Body of pancreas (tissue), 4 donors: ENCODE measurements around the gene RNF225. TPM values are rescaled to one million over a fixed set of nuclear protein-coding genes. Genes with fewer than 3 reads are reported as not detected.
A peak's percentile ranks its signal among the peaks of the same experiment; 100 is the strongest.
"Not testable (repeated sequence)": the region's sequence is repeated elsewhere in the genome, so short reads cannot be mapped to it uniquely, and the experiment has no call there.

Experiments
- ATAC-seq: fragments of 150-250 bp; one replicate; pipeline ENCODE4 v1.9.1; 2016
- DNase-seq, 4 donors: peaks; one replicate each; pipeline ENCODE4 v3.0.0-alpha.2; 2019
- H3K27ac ChIP-seq, 4 donors: fragments of 200-600 bp; sonication (generic); 1 replicate in 3 of 4; 2 replicates in 1 of 4; pipeline versions ENCODE4 v1.5.1 to v1.6.1; 2016 to 2019; ENCODE audit warnings: mild to moderate bottlenecking in 1 of 4, mixed read lengths in 1 of 4, moderate library complexity in 1 of 4
- H3K27me3 ChIP-seq, 2 donors: fragments of 200-600 bp; sonication (generic); one replicate each; pipeline ENCODE4 v1.6.0; 2016; ENCODE audit warnings: mild to moderate bottlenecking in 1 of 2
- H3K36me3 ChIP-seq, 2 donors: fragments of 200-600 bp; sonication (generic); replicated peaks in 1 of 2; 2 replicates each; pipeline ENCODE4 v1.5.1; 2016; ENCODE audit warnings: low read depth in 2 of 2; ENCODE audit not compliant: insufficient read depth in 1 of 2
- H3K4me1 ChIP-seq: fragments of 200-600 bp; sonication (generic); one replicate; pipeline ENCODE4 v1.6.0; 2016
- H3K4me3 ChIP-seq, 2 donors: fragments of 200-600 bp; sonication (generic); 1 replicate in 1 of 2; 2 replicates in 1 of 2; pipeline ENCODE4 v1.5.1; 2016 to 2019
- H3K9me3 ChIP-seq, 3 donors: fragments of 200-600 bp; sonication (generic); 1 replicate in 2 of 3; 2 replicates in 1 of 3; pipeline ENCODE4 v1.5.1; 2016
- CTCF ChIP-seq, 7 experiments: fragments of 450-650 bp in 4 of 7; fragments of 200-600 bp in 3 of 7; sonication (generic) in 3 of 7; IDR thresholded peaks; one replicate each; pipeline ENCODE4 v1.5.1; 2016 to 2019; ENCODE audit warnings: antibody characterized with exemption in 7 of 7
- POLR2A ChIP-seq, 3 donors: fragments of 450-650 bp; IDR thresholded peaks; one replicate each; pipeline ENCODE4 v1.6.1; 2016; ENCODE audit warnings: antibody characterized with exemption in 3 of 3, mild to moderate bottlenecking in 2 of 3
- WGBS, 2 donors: methylation state at CpG; one replicate each; pipeline ENCODE4 v1.1.5; 2017; 5-methylcytosine and 5-hydroxymethylcytosine counted together
- intact Hi-C: fragments of 100-400 bp; cut with DNase I; formaldehyde crosslinking; loops from one replicate; pipeline ENCODE4 v1.15.1; 2023
- microRNA-seq, 2 donors: library from miRNA; unstranded; fragments of <30 nt; microRNA quantifications; one replicate each; pipeline ENCODE4, GENCODE V29; 2016; ENCODE audit warnings: borderline number of aligned reads in 2 of 2, borderline replicate concordance in 2 of 2
- small RNA-seq: library from RNA; depleted of rRNA; stranded (forward); fragments of <200 nt; gene quantifications from one replicate; pipeline ENCODE3, GENCODE V24; 2016
- total RNA-seq, 2 donors: library from RNA; depleted of rRNA; stranded (reverse); fragments of >200 nt; gene quantifications; one replicate each; pipeline ENCODE4 v1.1.0, GENCODE V29; 2016

Gene RNF225
- total RNA-seq, 2 donors from 2014 or later: not detected

GRCh38 chr19:58440556-58440955 lies 45.1 kb downstream of the RNF225 start:
- DNase-seq (peak in 1 of 4 donors; percentile 17), ATAC-seq (no peak)
- TF ChIP-seq POLR2A (IDR thresholded peaks at IDR 0.05) (no peak), CTCF (IDR thresholded peaks at IDR 0.05) (no peak)
- peak overlapping the region in 3 of 4 donors; percentile 12 to 70 (median 70) for H3K27ac ChIP-seq
- intact Hi-C loops: no loop called here
- peaks cover 17% of the 10 kb centered on the region for H3K4me1 ChIP-seq
- H3K4me3 ChIP-seq: peak overlapping the region; percentile 25 to 30
- WGBS, 2 donors: 9 to 61% methylated on average over 2 to 27 of the region's 31 CpGs
- H3K36me3 ChIP-seq: peaks cover 7 to 10% of the 10 kb centered on the region in 2 donors
- H3K9me3 ChIP-seq: peaks cover 0 to 35% (median 0%) of the 10 kb centered on the region in 3 donors
- H3K27me3 ChIP-seq: no peaks in the 10 kb centered on the region

- H3K36me3 ChIP-seq, DNase-seq, H3K27me3 ChIP-seq, intact Hi-C loops, H3K27ac ChIP-seq, ATAC-seq, H3K4me3 ChIP-seq: not testable (repeated sequence)
- WGBS, 2 donors: 84 to 85% methylated on average over 7 of the region's 7 CpGs
- peaks cover 0 to 13% (median 0%) of the 10 kb centered on the region in 3 donors for H3K9me3 ChIP-seq
- H3K4me1 ChIP-seq: peaks cover 17% of the 10 kb centered on the region
These were observed 47.5 kb downstream of the RNF225 start for GRCh38 chr19:58442986-58443385.

Small RNA genes lying within 50 kb of the gene (microRNA-seq; reads per million reads assigned to microRNA genes)
- 0 reads per million in 2 donors for gene MIR4754

Small RNA genes lying within 50 kb of the gene (small RNA-seq; reads per million reads assigned to genes)
- gene MIR4754 (not detected), gene RNA5SP473 (1.6 reads per million, percentile 63 among the genes with 10 or more reads in this experiment)

Other genes starting within 250 kb of the RNF225 start
- 1 to 10 TPM; 2.6 to 4.6 TPM for gene ZNF329, start 244.9 kb upstream of the RNF225 start, total RNA-seq
- gene ZNF274, start 212.6 kb upstream of the RNF225 start, total RNA-seq: 10 to 100 TPM; 15.6 to 31.6 TPM
- 10 to 100 TPM in 1 of 2 donors, 1 to 10 TPM in 1; 9.9 to 17.1 TPM for gene ZNF544, start 166.7 kb upstream of the RNF225 start, total RNA-seq
- 1 to 10 TPM; 3.6 to 4.6 TPM for gene ZNF8, start 116.7 kb upstream of the RNF225 start, total RNA-seq
- 10 to 100 TPM; 39.6 to 54.2 TPM for gene ERVK3-1, start 90.3 kb upstream of the RNF225 start, total RNA-seq
- gene ZSCAN22, start 68.7 kb upstream of the RNF225 start, total RNA-seq: 1 to 10 TPM in 1 of 2 donors, under 1 TPM in 1; 0.99 to 3.1 TPM
- 10 to 100 TPM in 1 of 2 donors, 1 to 10 TPM in 1; 6.2 to 11.5 TPM for gene A1BG, start 42.2 kb upstream of the RNF225 start, total RNA-seq
- gene ZNF497, start 32.9 kb upstream of the RNF225 start, total RNA-seq: 1 to 10 TPM; 4.6 to 4.7 TPM
- gene ZNF837, start 14.6 kb upstream of the RNF225 start, total RNA-seq: 10 to 100 TPM in 1 of 2 donors, 1 to 10 TPM in 1; 7.3 to 15.2 TPM
- gene RPS5, start 8.4 kb upstream of the RNF225 start, total RNA-seq: 1,000 to 10,000 TPM in 1 of 2 donors, 100 to 1,000 TPM in 1; 577 to 1,133 TPM
- gene ZNF584, start 13.0 kb downstream of the RNF225 start, total RNA-seq: 10 to 100 TPM in 1 of 2 donors, 1 to 10 TPM in 1; 4.9 to 11.5 TPM
- gene ZNF132, start 44.5 kb downstream of the RNF225 start, total RNA-seq: 1 to 10 TPM; 3.4 to 5.9 TPM
- 1 to 10 TPM; 4.6 to 8.6 TPM for gene ZNF324B, start 56.0 kb downstream of the RNF225 start, total RNA-seq
- gene ZNF324, start 71.4 kb downstream of the RNF225 start, total RNA-seq: 10 to 100 TPM in 1 of 2 donors, 1 to 10 TPM in 1; 9.9 to 13.2 TPM
- gene ZNF446, start 80.7 kb downstream of the RNF225 start, total RNA-seq: 10 to 100 TPM in 1 of 2 donors, 1 to 10 TPM in 1; 8.2 to 10.4 TPM
- gene SLC27A5, start 116.3 kb downstream of the RNF225 start, total RNA-seq: 1 to 10 TPM; 5.4 to 9.9 TPM
- gene ZBTB45, start 124.2 kb downstream of the RNF225 start, total RNA-seq: 10 to 100 TPM in 1 of 2 donors, 1 to 10 TPM in 1; 9.9 to 12.9 TPM
- gene TRIM28, start 148.4 kb downstream of the RNF225 start, total RNA-seq: 100 to 1,000 TPM; 244 to 273 TPM
- gene CHMP2A, start 159.4 kb downstream of the RNF225 start, total RNA-seq: 10 to 100 TPM; 22.7 to 66.4 TPM
- gene UBE2M, start 163.0 kb downstream of the RNF225 start, total RNA-seq: 10 to 100 TPM; 10.5 to 11.7 TPM
- gene MZF1, start 177.7 kb downstream of the RNF225 start, total RNA-seq: 10 to 100 TPM; 31.4 to 59.3 TPM